ENCODE data around the gene LUC7L.

- TF ChIP-seq, protein P1, sequence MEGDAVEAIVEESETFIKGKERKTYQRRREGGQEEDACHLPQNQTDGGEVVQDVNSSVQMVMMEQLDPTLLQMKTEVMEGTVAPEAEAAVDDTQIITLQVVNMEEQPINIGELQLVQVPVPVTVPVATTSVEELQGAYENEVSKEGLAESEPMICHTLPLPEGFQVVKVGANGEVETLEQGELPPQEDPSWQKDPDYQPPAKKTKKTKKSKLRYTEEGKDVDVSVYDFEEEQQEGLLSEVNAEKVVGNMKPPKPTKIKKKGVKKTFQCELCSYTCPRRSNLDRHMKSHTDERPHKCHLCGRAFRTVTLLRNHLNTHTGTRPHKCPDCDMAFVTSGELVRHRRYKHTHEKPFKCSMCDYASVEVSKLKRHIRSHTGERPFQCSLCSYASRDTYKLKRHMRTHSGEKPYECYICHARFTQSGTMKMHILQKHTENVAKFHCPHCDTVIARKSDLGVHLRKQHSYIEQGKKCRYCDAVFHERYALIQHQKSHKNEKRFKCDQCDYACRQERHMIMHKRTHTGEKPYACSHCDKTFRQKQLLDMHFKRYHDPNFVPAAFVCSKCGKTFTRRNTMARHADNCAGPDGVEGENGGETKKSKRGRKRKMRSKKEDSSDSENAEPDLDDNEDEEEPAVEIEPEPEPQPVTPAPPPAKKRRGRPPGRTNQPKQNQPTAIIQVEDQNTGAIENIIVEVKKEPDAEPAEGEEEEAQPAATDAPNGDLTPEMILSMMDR (IDR thresholded peaks at IDR 0.05; ENCODE audit: insufficient read depth, low read depth, low read length) = no peak
- no peak for TF ChIP-seq EZH2 (IDR thresholded peaks at IDR 0.05; ENCODE audit: insufficient read depth, low read length)
Measured at GRCh38 chr16:178668-179015, 50.6 kb downstream of the LUC7L start.
